Activated naive CD4-positive, alpha-beta T cell treated with anti-CD3 and anti-CD28 coated beads, Interleukin-2, amount 50 U/mL, for 24 hours (primary cell): ENCODE results near the gene SNX13.

Experiments used
- H3K27ac Mint-ChIP-seq: one replicate; pipeline ENCODE4 v1.8.0; 2021; ENCODE audit warnings: mild to moderate bottlenecking, mixed read lengths
- H3K27me3 Mint-ChIP-seq: one replicate; pipeline ENCODE4 v1.8.0; 2021; ENCODE audit warnings: mixed read lengths
- H3K36me3 Mint-ChIP-seq: one replicate; pipeline ENCODE4 v1.8.0; 2021; ENCODE audit warnings: mixed read lengths
- H3K4me1 Mint-ChIP-seq: one replicate; pipeline ENCODE4 v1.8.0; 2021; ENCODE audit warnings: mixed read lengths
- H3K4me3 Mint-ChIP-seq: one replicate; pipeline ENCODE4 v1.8.0; 2021; ENCODE audit warnings: mild to moderate bottlenecking, mixed read lengths
- H3K9me3 Mint-ChIP-seq: one replicate; pipeline ENCODE4 v1.8.0; 2021; ENCODE audit warnings: mixed read lengths

SNX13 gene

GRCh38 chr7:17852361-17852760 is 87.9 kb downstream of the SNX13 start:
- Mint-ChIP-seq H3K36me3 (peaks cover 57% of the 10 kb centered on the region), H3K9me3 (no peaks in the 10 kb centered on the region), H3K4me1 (peaks cover 32% of the 10 kb centered on the region), H3K27ac (no peak overlapping the region), H3K4me3 (no peak overlapping the region), H3K27me3 (no peaks in the 10 kb centered on the region)

GRCh38 chr7:17849504-17849903 is 90.8 kb downstream of the SNX13 start:
- H3K4me3 Mint-ChIP-seq = no peak overlapping the region
- H3K36me3 Mint-ChIP-seq = peaks cover 44% of the 10 kb centered on the region
- no peaks in the 10 kb centered on the region for H3K27me3 Mint-ChIP-seq
- H3K9me3 Mint-ChIP-seq = no peaks in the 10 kb centered on the region
- H3K4me1 Mint-ChIP-seq = peaks cover 32% of the 10 kb centered on the region
- H3K27ac Mint-ChIP-seq = no peak overlapping the region

GRCh38 chr7:17848516-17848915 is 91.8 kb downstream of the SNX13 start:
- no peaks in the 10 kb centered on the region for H3K9me3 Mint-ChIP-seq
- H3K36me3 Mint-ChIP-seq = peaks cover 50% of the 10 kb centered on the region
- no peak overlapping the region for H3K4me3 Mint-ChIP-seq
- no peaks in the 10 kb centered on the region for H3K27me3 Mint-ChIP-seq
- peaks cover 41% of the 10 kb centered on the region for H3K4me1 Mint-ChIP-seq
- H3K27ac Mint-ChIP-seq = no peak overlapping the region

GRCh38 chr7:17846935-17847334 is 93.4 kb downstream of the SNX13 start:
- Mint-ChIP-seq H3K27me3 (no peaks in the 10 kb centered on the region), H3K27ac (no peak overlapping the region), H3K4me3 (no peak overlapping the region), H3K4me1 (peaks cover 42% of the 10 kb centered on the region), H3K9me3 (peaks cover 2% of the 10 kb centered on the region), H3K36me3 (peaks cover 48% of the 10 kb centered on the region)

GRCh38 chr7:17845197-17845547 is 95.1 kb downstream of the SNX13 start:
- Mint-ChIP-seq H3K27me3 (no peaks in the 10 kb centered on the region), H3K9me3 (peaks cover 7% of the 10 kb centered on the region), H3K4me3 (no peak overlapping the region), H3K4me1 (peaks cover 39% of the 10 kb centered on the region), H3K27ac (no peak overlapping the region), H3K36me3 (peaks cover 45% of the 10 kb centered on the region)

GRCh38 chr7:17844514-17845196 is 95.6 kb downstream of the SNX13 start:
- Mint-ChIP-seq H3K4me3 (no peak overlapping the region), H3K27me3 (no peaks in the 10 kb centered on the region), H3K27ac (no peak overlapping the region), H3K4me1 (peaks cover 39% of the 10 kb centered on the region), H3K9me3 (peaks cover 7% of the 10 kb centered on the region), H3K36me3 (peaks cover 45% of the 10 kb centered on the region)

GRCh38 chr7:17844022-17844421 is 96.3 kb downstream of the SNX13 start:
- Mint-ChIP-seq H3K4me3 (no peak overlapping the region), H3K9me3 (peaks cover 7% of the 10 kb centered on the region), H3K36me3 (peaks cover 43% of the 10 kb centered on the region), H3K27me3 (no peaks in the 10 kb centered on the region), H3K27ac (no peak overlapping the region), H3K4me1 (peaks cover 37% of the 10 kb centered on the region)

- Mint-ChIP-seq H3K4me1 (peaks cover 34% of the 10 kb centered on the region), H3K27me3 (no peaks in the 10 kb centered on the region), H3K27ac (no peak overlapping the region), H3K36me3 (peaks cover 42% of the 10 kb centered on the region), H3K4me3 (no peak overlapping the region), H3K9me3 (peaks cover 7% of the 10 kb centered on the region)
Measured at GRCh38 chr7:17843041-17843440, 97.3 kb downstream of the SNX13 start.

GRCh38 chr7:17832820-17833355 is 107.4 kb downstream of the SNX13 start:
- H3K27me3 Mint-ChIP-seq = no peaks in the 10 kb centered on the region
- no peak overlapping the region for H3K27ac Mint-ChIP-seq

GRCh38 chr7:17832242-17832641 is 108.1 kb downstream of the SNX13 start:
- H3K36me3 Mint-ChIP-seq = peaks cover 10% of the 10 kb centered on the region
- H3K9me3 Mint-ChIP-seq = no peaks in the 10 kb centered on the region
- no peak overlapping the region for H3K4me3 Mint-ChIP-seq
- no peaks in the 10 kb centered on the region for H3K4me1 Mint-ChIP-seq
- no peak overlapping the region for H3K27ac Mint-ChIP-seq
- H3K27me3 Mint-ChIP-seq = no peaks in the 10 kb centered on the region

More at GRCh38 chr7:17832820-17833355, 107.4 kb downstream of the SNX13 start:
- Mint-ChIP-seq H3K4me3 (no peak overlapping the region), H3K4me1 (no peaks in the 10 kb centered on the region), H3K36me3 (peaks cover 9% of the 10 kb centered on the region), H3K9me3 (no peaks in the 10 kb centered on the region)

- Mint-ChIP-seq H3K27me3 (no peaks in the 10 kb centered on the region), H3K4me3 (no peak overlapping the region), H3K36me3 (peaks cover 12% of the 10 kb centered on the region), H3K4me1 (no peaks in the 10 kb centered on the region), H3K27ac (no peak overlapping the region), H3K9me3 (no peaks in the 10 kb centered on the region)
Measured at GRCh38 chr7:17830206-17830605, 110.1 kb downstream of the SNX13 start.

- no peak overlapping the region for H3K4me3 Mint-ChIP-seq
- H3K9me3 Mint-ChIP-seq = no peaks in the 10 kb centered on the region
- H3K36me3 Mint-ChIP-seq = peaks cover 10% of the 10 kb centered on the region
- no peaks in the 10 kb centered on the region for H3K4me1 Mint-ChIP-seq
- H3K27me3 Mint-ChIP-seq = no peaks in the 10 kb centered on the region
- no peak overlapping the region for H3K27ac Mint-ChIP-seq
Measured at GRCh38 chr7:17829001-17829400, 111.3 kb downstream of the SNX13 start.

- Mint-ChIP-seq H3K4me3 (no peak overlapping the region), H3K27ac (no peak overlapping the region), H3K4me1 (no peaks in the 10 kb centered on the region), H3K9me3 (no peaks in the 10 kb centered on the region), H3K27me3 (no peaks in the 10 kb centered on the region), H3K36me3 (peaks cover 26% of the 10 kb centered on the region)
Measured at GRCh38 chr7:17822547-17823173, 117.6 kb downstream of the SNX13 start.

- no peak overlapping the region for H3K27ac Mint-ChIP-seq
- H3K36me3 Mint-ChIP-seq = peaks cover 40% of the 10 kb centered on the region
- H3K4me3 Mint-ChIP-seq = no peak overlapping the region
- H3K9me3 Mint-ChIP-seq = no peaks in the 10 kb centered on the region
- H3K27me3 Mint-ChIP-seq = no peaks in the 10 kb centered on the region
- H3K4me1 Mint-ChIP-seq = no peaks in the 10 kb centered on the region
Measured at GRCh38 chr7:17816903-17817302, 123.4 kb downstream of the SNX13 start.

GRCh38 chr7:17815318-17815717 is 125.0 kb downstream of the SNX13 start:
- no peak overlapping the region for H3K4me3 Mint-ChIP-seq
- H3K9me3 Mint-ChIP-seq = no peaks in the 10 kb centered on the region
- no peaks in the 10 kb centered on the region for H3K27me3 Mint-ChIP-seq
- no peak overlapping the region for H3K27ac Mint-ChIP-seq
- peaks cover 1% of the 10 kb centered on the region for H3K4me1 Mint-ChIP-seq
- peaks cover 47% of the 10 kb centered on the region for H3K36me3 Mint-ChIP-seq

- Mint-ChIP-seq H3K4me1 (peaks cover 12% of the 10 kb centered on the region), H3K4me3 (no peak overlapping the region), H3K27me3 (no peaks in the 10 kb centered on the region), H3K9me3 (no peaks in the 10 kb centered on the region), H3K27ac (no peak overlapping the region), H3K36me3 (peaks cover 55% of the 10 kb centered on the region)
Measured at GRCh38 chr7:17814058-17814457, 126.2 kb downstream of the SNX13 start.
